ENCODE results near the gene KCNF1.

KCNF1 gene

GRCh38 chr2:10897956-10898355 lies 13.8 kb upstream of the KCNF1 start:
- DNase-seq, result no peak
- in situ Hi-C loops (cut with HindIII; ENCODE audit: low pct_ligation_motif_present, low pct_unique_long_range_greater_than_20kb, low sequenced_read_pairs), result no loop called here

GRCh38 chr2:10900216-10901109 lies 11.3 kb upstream of the KCNF1 start:
- in situ Hi-C loops (cut with HindIII; ENCODE audit: low pct_ligation_motif_present, low pct_unique_long_range_greater_than_20kb, low sequenced_read_pairs), result no loop called here
- peak; percentile 61 for DNase-seq

GRCh38 chr2:10901160-10901939 lies 10.4 kb upstream of the KCNF1 start:
- DNase-seq, result no peak
- in situ Hi-C loops (cut with HindIII; ENCODE audit: low pct_ligation_motif_present, low pct_unique_long_range_greater_than_20kb, low sequenced_read_pairs), result no loop called here

DNA sequence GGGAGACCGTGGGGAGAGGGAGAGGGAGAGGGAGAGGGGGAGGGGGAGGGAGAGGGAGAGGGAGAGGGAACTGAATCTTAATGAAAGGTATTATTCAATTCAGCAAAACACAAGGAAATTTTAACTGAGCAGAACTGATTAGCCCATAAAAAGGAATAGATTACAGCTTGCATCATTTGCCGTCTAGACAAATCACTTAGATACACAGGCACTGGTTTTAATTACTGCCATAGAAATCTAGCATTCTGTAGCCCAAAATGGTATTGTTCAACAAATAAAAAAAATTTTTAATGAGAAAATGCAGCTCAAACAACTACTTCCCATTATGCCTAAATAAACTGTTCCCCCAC lies 7.9 kb upstream of the KCNF1 start:
- DNase-seq, result no peak
- in situ Hi-C loops (cut with HindIII; ENCODE audit: low pct_ligation_motif_present, low pct_unique_long_range_greater_than_20kb, low sequenced_read_pairs), result no loop called here

DNA sequence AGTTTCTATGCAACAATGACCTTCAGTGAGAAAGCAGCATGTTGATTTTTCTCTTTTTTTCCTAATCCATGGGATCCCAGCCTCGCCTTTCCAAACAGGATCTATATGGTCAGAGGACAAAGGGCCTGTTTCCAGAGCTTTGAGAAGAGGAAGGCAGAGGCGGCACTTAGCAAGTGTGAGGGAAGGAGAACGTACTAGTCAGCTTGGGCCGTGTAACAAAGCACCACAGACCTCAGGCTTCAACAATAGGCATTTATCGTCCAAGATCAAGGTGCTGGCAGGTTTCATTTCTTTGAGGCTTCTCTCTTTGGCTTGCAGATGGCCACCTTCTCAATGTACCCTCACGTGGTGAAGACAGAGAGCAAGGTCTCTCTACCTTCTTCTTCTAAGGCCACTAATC lies 7.3 kb upstream of the KCNF1 start:
- in situ Hi-C loops (cut with HindIII; ENCODE audit: low pct_ligation_motif_present, low pct_unique_long_range_greater_than_20kb, low sequenced_read_pairs), result no loop called here
- no peak for DNase-seq

- in situ Hi-C loops (cut with HindIII; ENCODE audit: low pct_ligation_motif_present, low pct_unique_long_range_greater_than_20kb, low sequenced_read_pairs), result no loop called here
- no peak for DNase-seq
Measured at GRCh38 chr2:10905006-10905861, 6.5 kb upstream of the KCNF1 start.

GRCh38 chr2:10905862-10906143 lies 5.9 kb upstream of the KCNF1 start:
- in situ Hi-C loops (cut with HindIII; ENCODE audit: low pct_ligation_motif_present, low pct_unique_long_range_greater_than_20kb, low sequenced_read_pairs), result no loop called here
- DNase-seq, result no peak

DNA sequence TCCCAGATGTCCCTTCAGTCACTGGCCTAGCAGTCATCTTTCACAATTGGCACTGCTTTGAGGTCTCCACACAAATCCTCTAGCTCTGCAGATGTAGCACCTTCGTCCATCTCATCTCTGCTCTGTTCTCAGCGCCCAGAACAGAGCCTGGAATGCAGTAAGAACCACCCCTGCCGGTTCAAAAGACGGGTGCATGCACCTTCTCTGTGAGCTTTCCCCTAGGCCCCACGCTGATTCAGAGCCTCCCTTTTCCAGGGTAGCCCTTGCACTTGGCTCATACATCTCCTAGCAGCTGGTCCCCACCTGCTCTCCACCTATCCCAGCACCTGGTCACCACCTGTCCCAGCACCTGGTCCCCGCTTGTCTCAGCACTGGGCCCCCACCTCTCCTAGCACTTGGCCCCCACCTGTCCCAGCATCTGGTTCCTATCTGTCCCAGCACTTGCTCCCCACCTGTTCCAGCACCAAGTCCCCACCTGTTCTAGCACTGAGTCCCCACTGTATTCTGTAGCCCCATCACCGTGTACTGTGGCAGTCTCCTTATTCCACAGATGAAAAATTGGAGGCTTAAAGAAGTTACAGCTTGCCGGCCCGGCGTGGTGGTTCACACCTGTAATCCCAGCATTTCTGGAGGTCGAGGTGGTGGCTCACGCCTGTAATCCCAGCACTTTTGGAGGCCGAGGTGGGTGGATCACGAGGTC lies 4.7 kb upstream of the KCNF1 start:
- in situ Hi-C loops (cut with HindIII; ENCODE audit: low pct_ligation_motif_present, low pct_unique_long_range_greater_than_20kb, low sequenced_read_pairs), result no loop called here

GRCh38 chr2:10908195-10908594 lies 3.5 kb upstream of the KCNF1 start:
- DNase-seq, result no peak
- in situ Hi-C loops (cut with HindIII; ENCODE audit: low pct_ligation_motif_present, low pct_unique_long_range_greater_than_20kb, low sequenced_read_pairs), result no loop called here

More for the DNA sequence above, 4.7 kb upstream of the KCNF1 start:
- no peak for DNase-seq

DNA sequence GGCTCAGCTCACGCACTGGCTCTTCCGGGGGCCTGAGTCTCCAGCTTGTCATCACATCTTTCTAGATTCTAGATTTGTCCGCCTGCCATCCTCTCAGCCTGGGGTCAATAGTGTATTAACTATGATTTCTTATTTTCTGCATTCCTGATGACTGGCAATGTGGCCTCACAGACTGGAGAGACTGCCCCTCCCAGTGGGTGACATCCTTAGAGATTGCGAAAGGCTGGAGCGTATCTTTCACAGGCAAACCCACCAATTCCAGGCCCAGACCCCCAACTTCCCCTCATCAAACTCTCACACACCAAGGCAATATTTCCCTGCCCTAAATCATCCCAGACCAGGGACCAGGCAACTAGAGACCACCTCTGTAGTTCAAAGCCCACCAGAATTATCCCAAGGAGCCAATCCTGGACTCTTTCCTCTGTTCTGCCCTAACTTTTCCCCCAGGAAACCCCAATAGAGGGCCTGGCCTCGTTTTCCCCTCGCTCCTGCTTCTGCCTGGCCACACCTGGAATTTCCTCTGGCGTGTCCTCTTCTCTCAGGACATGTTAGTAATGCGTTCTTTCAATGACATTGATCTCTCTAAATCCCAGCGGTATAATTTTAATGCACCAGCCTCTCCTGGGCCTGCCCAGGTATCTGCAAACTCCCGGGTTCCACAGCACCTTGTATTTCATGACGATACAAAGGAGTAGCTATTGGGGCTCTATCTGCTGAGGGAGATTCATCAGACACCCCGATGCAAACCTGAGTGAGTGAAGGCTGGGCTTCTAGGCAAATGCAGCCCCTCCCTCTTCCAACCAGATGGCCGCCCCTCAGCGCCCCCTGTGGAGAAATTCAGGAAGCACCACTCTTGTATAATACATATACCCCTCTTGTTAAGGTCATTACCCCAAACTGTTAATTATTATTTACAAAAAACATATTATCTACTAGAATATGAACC lies 2.4 kb upstream of the KCNF1 start:
- peak; percentile 46 for DNase-seq
- in situ Hi-C loops (cut with HindIII; ENCODE audit: low pct_ligation_motif_present, low pct_unique_long_range_greater_than_20kb, low sequenced_read_pairs), result no loop called here

DNA sequence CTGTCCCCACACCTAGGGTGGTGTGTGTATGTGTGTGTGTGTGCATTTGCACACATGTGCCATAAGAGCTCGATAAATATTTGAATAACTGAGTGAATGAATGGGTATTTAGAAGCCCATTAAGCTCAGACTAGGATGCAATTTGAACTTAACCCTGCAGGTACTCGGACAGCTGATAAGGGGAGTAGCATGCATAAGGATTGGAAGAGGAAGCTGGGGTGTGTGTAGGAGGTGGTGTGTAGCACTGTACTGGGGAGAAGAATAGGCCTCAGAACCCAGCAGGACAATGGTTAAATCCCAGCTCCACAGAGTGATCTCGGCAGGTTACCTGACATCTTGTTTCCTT lies 1.8 kb upstream of the KCNF1 start:
- no peak for DNase-seq
- in situ Hi-C loops (cut with HindIII; ENCODE audit: low pct_ligation_motif_present, low pct_unique_long_range_greater_than_20kb, low sequenced_read_pairs), result no loop called here

- in situ Hi-C loops (cut with HindIII; ENCODE audit: low pct_ligation_motif_present, low pct_unique_long_range_greater_than_20kb, low sequenced_read_pairs), result no loop called here
- no peak for DNase-seq
Measured at GRCh38 chr2:10910625-10911024, 1.1 kb upstream of the KCNF1 start.

GRCh38 chr2:10912076-10912731 lies 470 bp downstream of the KCNF1 start:
- no peak for DNase-seq
- in situ Hi-C loops (cut with HindIII; ENCODE audit: low pct_ligation_motif_present, low pct_unique_long_range_greater_than_20kb, low sequenced_read_pairs), result no loop called here

GRCh38 chr2:10912796-10913455 lies 1.2 kb downstream of the KCNF1 start:
- in situ Hi-C loops (cut with HindIII; ENCODE audit: low pct_ligation_motif_present, low pct_unique_long_range_greater_than_20kb, low sequenced_read_pairs), result no loop called here
- DNase-seq, result no peak

DNA sequence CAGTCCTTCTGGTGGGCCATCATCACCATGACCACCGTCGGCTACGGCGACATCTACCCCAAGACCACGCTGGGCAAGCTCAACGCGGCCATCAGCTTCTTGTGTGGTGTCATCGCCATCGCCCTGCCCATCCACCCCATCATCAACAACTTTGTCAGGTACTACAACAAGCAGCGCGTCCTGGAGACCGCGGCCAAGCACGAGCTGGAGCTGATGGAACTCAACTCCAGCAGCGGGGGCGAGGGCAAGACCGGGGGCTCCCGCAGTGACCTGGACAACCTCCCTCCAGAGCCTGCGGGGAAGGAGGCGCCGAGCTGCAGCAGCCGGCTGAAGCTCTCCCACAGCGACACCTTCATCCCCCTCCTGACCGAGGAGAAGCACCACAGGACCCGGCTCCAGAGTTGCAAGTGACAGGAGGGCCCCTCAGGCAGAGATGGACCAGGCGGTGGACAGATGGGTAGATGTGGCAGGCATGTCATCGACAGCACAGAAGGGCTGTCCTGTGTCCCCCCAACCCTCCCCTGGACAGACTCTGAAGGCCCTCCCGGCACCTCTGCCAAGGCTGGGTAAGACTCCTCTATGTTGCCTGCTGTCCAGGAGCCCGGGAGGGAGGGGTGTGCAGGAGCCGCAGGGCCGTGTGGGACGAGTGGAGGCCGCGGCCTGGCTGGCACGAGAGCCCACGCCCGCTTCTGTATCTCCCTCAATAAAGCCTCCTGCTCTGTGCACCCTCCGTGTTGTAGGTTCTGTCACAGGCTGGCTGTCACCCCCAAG lies 2.0 kb downstream of the KCNF1 start:
- DNase-seq, result no peak
- in situ Hi-C loops (cut with HindIII; ENCODE audit: low pct_ligation_motif_present, low pct_unique_long_range_greater_than_20kb, low sequenced_read_pairs), result no loop called here

DNA sequence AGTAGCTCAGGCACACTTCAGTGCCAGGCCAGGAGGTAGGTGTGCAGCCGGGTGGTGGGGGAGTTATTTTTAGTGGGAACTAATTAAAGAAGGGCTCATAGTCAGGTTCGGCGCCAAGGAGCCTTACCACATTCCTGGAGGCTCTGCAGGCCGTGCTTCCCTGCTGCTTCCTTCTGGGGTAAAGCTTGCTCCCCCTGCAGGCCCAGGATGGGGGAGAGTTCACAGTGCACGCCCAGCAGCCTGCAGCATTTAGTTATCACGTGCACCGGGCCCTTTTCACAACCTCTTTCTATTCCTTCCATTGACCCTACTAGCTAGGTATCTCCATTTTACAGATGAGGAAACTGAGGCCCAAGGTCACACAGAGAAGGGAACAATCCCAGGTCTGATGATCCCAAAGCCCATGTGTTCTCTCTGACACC lies 2.5 kb downstream of the KCNF1 start:
- in situ Hi-C loops (cut with HindIII; ENCODE audit: low pct_ligation_motif_present, low pct_unique_long_range_greater_than_20kb, low sequenced_read_pairs), result no loop called here
- DNase-seq, result no peak

Measured in ACHN (cell line).